Astrocyte of the hippocampus (primary cell): ENCODE data around the gene YDJC.
"Not testable (repeated sequence)": the region's sequence is repeated elsewhere in the genome, so short reads cannot be mapped to it uniquely, and the experiment has no call there.

Experiments
- DNase-seq: peaks from one replicate; pipeline ENCODE4 v3.0.0; 2011; ENCODE audit warnings: low read depth, low spot score

YDJC gene

DNA sequence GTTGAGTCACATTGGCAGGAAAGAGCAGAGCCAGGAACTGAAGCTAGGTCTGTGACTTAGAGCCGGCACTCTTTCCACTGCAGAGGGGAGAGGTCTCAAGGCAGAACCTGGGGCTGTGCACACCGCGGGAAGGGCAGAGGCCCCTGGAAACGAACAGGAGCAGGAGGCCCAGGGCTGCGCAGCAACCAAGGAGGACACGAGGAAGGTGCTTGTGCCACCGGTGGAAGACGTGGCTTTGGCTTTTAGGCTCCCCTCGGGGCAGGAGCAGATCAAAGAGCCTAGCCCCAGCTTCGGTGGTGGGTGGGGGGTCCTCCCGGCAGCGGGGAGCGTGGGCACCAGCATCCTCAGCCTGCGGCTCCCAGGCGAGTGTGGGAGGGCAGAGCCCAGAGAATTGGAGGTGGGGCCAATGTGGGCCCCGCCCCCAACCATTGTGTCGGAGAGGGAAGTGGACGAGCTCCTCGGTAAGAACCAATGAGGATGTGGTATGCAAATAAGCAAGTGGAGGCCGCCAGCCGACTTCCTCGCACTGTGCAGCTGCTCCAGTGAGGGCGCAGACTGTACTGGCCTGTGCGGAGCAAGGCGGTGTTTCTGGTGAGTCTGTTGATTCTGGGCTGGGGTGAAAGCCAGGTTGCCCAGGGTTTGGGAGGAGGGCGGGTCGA is 2.5 kb upstream of the YDJC start, which contains the start of gene CCDC116:
Gene CCDC116, plus strand, starts transcription at position 524 of the 659 bp plus-strand sequence. CDS start 422 bp downstream, outside the sequence.
- DNase-seq, result no peak

DNA sequence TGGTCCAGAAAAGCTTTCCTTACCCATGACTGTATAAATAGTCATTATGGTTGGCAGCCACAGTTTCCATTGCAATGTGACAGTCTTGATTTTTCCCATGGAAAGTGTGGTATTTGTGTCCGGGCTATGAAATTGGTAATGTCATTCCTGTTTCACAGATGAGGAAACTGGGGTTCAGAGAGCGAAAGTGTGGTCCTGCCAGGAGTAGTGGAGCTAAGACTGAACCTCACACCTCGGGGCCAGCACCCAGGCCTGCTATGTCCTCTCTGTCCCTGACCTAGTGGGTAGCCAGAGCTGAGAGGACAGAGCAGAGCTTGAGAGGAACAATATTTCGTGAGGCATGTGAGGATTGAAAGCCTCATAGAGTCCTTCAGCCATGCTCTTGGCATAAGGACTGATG is 1.2 kb upstream of the YDJC start:
- DNase-seq, result no peak

- no peak for DNase-seq
Measured at GRCh38 chr22:21628386-21629254, 1.2 kb downstream of the YDJC start.

- DNase-seq, result no peak
Measured at GRCh38 chr22:21626735-21627469, 2.9 kb downstream of the YDJC start.

DNA sequence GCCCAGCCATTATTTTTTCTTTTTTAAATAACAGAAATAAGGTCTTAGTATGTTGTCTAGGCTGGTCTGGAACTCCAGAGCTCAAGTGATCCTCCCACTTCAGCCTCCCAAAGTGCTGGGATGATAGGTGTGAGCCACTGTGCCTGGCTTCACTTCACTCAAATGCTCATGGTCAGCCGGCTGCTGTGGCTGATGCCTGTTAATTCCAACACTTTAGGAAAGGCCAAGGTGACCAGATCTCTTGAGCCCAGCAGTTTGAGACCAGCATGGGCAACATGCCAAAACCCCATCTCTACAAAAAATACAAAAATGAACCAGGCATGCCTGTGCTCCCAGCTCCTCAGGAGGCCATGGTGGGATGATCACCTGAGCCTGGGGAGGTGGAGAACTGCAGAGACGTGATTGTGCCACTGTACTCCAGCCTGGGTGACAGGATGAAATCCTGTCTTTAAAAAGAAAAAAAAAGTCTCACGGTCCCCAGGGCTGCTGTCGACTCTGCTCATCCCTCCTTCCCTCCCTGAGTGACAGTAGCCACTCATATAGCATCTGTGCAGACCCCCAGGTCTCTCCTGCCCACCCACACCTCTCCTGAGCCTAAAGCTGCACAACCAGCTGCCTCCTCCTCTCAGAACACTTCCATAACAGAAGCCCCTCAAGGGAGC is 3.6 kb downstream of the YDJC start:
- DNase-seq, result no peak

- no peak for DNase-seq
Measured at GRCh38 chr22:21624880-21625791, 4.7 kb downstream of the YDJC start.

DNA sequence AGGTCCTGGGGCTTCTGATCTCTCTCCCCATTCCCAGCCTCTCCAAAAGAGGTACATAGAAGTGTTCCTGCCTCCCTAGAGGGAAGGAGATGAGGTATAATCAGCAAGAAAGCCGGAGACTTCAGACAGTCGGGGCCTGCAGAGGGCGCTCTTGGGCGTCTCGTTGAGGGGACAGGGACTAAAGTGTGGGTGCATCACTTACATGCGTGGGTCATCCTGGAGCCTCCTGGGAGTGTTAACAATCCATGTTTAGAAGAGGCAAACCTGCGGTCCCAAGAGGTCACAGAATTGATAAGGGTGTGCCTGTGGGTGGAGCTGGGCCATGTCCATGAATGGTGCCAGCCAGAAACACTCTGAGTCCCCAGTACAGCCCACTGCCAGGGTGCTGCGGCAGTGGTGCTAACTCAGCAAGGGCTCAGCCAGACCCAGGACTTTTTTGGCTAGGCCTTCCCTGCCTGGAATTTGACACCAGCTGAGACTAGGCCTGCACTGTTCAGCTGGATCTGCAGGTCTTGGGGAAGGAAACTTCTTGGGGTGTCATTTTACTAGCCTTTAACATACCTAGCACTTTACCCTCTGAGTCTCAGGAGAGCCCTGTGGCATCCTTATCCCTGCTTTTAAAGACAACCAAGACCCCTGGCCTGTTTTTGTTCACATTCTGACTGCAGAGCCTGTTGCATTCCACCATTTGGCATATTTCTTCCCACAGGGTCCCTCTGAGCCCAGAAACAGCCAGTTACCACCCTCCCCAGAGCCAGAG is 5.5 kb downstream of the YDJC start:
- peak; percentile 38 for DNase-seq

DNA sequence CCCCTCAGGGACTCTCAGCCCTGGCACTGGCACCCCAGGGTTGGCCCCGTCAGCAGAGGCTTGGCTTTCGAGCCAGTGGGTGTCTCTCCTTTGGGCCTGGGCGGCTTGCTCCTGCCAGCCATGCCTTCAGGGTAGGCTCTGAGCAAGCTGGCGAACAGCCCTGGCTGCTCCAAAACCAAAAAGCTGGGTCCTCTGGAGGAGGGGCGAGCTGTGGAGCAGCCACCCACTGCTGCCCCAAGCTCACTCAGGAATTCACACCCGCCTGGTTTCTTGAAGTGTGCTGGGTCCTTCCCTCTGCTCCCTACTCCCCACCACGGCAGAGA is 6.2 kb downstream of the YDJC start:
- DNase-seq, result peak; percentile 26

- DNase-seq, result peak; percentile 25
Measured at GRCh38 chr22:21622919-21623647, 6.7 kb downstream of the YDJC start.

DNA sequence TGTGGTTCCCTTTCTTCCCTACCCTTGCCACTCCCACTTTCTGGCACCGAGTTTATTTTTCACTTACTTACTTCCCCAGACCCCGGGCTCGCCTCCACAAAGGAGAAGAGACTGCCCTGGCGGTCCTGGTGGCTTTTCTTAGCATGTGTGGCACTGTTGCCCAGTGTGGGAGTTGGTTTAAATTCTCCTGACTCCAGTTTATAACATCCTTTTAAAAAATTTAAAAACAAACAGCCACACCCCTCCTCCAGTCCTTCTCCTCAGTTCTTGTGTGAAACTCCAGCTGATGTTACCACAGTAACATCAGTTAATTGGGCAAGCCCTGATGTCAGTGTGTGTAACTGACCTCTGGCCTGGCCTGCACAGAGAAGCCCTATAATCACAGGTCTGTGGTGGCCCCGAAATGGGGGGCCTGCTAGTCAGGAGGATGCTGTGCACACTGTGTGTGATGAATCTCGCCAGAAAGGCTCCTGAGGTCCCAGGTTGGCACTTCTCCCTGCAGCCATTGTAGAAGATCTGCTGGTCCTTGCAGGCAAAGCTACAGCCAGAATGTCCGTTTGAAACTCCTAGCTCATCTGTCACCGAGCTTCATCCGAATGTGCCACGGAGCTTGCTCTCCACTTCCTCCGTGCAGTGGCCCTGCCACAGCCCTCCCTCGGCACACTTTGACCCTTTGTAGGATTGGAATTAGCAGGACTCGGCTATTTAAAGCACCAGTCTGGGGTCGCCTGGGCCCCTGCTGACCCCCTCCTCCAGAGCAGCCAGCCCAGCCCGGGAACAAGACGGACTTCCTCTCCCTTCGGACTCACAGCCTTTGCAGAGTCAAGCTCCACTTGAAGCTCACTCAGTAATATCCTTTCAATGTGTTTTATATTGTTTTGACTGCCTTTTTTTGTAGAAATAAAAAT is 7.6 kb downstream of the YDJC start:
- DNase-seq, result no peak

- no peak for DNase-seq
Measured at GRCh38 chr22:21621025-21621424, 8.8 kb downstream of the YDJC start.

DNA sequence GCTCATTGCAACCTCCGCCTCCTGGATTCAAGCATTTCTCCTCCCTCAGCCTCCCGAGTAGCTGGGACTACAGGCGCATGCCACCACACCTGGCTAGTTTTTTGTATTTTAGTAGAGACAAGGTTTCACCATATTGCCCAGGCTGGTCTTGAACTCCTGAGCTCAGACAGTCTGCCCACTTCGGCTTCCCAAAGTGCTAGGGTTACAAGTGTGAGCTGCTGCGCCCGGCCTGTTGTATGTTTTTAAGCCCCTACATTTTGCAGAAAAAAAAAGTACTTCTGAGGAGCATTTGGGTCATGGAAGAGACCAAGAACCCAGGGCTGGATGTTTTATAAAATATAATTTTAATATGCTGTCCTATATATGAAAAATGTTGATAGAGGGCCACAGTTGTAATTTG is 12.5 kb downstream of the YDJC start:
- DNase-seq, result not testable (repeated sequence)

DNA sequence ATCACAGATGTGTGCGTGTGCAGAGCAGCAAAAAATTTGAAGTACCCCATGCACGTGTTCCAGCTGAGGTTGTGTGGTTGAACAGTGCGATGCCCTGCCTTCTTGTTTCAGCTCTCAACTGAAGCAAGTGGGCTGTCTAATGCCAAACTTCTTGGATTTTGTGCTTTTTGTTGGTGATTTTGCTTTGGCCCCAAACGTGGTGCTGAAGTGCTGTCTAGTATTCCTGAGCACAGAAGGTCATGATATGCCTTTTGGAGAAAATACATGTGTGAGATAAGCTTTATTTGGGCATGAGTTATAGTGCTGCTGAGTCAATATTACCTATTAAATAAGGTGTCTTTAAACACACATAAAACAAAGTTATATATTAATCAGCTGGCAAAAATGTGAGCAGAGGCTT is 14.1 kb downstream of the YDJC start:
- DNase-seq, result no peak

DNA sequence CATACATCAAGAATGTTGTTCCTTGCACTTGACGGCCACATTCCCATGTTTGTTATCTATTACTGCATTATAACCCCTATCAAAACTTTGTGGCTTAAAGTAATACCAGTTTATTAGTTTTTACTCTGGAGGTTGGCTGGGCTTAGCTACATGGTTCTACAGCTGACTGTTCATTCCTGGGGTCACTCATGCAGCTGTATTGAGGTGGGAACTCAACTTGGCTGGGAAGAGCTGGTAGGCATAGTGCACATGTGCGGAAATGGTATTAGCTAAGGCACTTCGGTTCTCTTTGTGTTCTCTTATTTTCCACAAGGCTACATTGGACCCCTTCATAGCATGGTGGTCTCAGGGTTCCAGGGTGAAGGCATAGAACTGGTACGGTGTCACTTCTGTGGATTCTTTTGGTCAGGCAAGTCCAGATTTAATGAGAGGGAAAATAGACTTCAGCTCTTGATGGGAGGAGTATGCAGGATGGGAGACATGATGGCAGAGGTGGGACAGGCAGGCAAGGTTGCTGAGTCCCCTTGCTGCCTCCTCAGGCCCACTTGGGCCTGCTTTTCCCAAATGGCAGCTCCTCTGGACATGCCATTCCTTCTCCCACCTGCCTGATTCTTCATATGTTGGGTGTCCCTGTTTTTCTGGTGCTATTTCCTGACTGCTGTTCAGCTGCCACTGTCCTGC is 16.1 kb downstream of the YDJC start:
- no peak for DNase-seq

- DNase-seq, result no peak
Measured at GRCh38 chr22:21612858-21613257, 17.0 kb downstream of the YDJC start.

- DNase-seq, result peak; percentile 30
Measured at GRCh38 chr22:21611210-21611977, 18.4 kb downstream of the YDJC start.

- DNase-seq, result not testable (repeated sequence)
Measured at GRCh38 chr22:21609556-21610157, 20.2 kb downstream of the YDJC start.
